Measurements from ENCODE around the gene ZBED4.

ZBED4 gene

GRCh38 chr22:49879871-49880270, 26.2 kb downstream of the ZBED4 start:
- no peak for DNase-seq

- DNase-seq = no peak
Measured at GRCh38 chr22:49880281-49880680, 26.6 kb downstream of the ZBED4 start.

GRCh38 chr22:49881856-49882255, 28.2 kb downstream of the ZBED4 start:
- no peak for DNase-seq

- DNase-seq = no peak
Measured at GRCh38 chr22:49882519-49883293, 29.1 kb downstream of the ZBED4 start.

- no peak for DNase-seq
Measured at GRCh38 chr22:49883294-49883640, 29.6 kb downstream of the ZBED4 start.

- no peak for DNase-seq
Measured at GRCh38 chr22:49884075-49884474, 30.4 kb downstream of the ZBED4 start.

- no peak for DNase-seq
Measured at GRCh38 chr22:49884503-49885260, 31.0 kb downstream of the ZBED4 start.

GRCh38 chr22:49885281-49885680, 31.6 kb downstream of the ZBED4 start:
- DNase-seq = no peak

- no peak for DNase-seq
Measured at GRCh38 chr22:49885881-49886280, 32.2 kb downstream of the ZBED4 start.

GRCh38 chr22:49886346-49887063, 32.9 kb downstream of the ZBED4 start:
- no peak for DNase-seq

- DNase-seq = no peak
Measured at GRCh38 chr22:49887064-49887451, 33.4 kb downstream of the ZBED4 start.

- no peak for DNase-seq
Measured at GRCh38 chr22:49887702-49888101, 34.1 kb downstream of the ZBED4 start.

GRCh38 chr22:49889071-49889470, 35.4 kb downstream of the ZBED4 start:
- DNase-seq = no peak

GRCh38 chr22:49892226-49892899, 38.7 kb downstream of the ZBED4 start:
- DNase-seq = no peak

- no peak for DNase-seq
Measured at GRCh38 chr22:49893025-49893424, 39.4 kb downstream of the ZBED4 start.

- DNase-seq = no peak
Measured at GRCh38 chr22:49894322-49895054, 40.8 kb downstream of the ZBED4 start.

- DNase-seq = no peak
Measured at GRCh38 chr22:49896201-49896600, 42.6 kb downstream of the ZBED4 start.

- no peak for DNase-seq
Measured at GRCh38 chr22:49897015-49897684, 43.5 kb downstream of the ZBED4 start.

GRCh38 chr22:49899530-49899929, 45.9 kb downstream of the ZBED4 start:
- DNase-seq = peak; percentile 33 to 44

GRCh38 chr22:49900441-49901230, 47.0 kb downstream of the ZBED4 start:
- no peak for DNase-seq

- DNase-seq = no peak
Measured at GRCh38 chr22:49901457-49901856, 47.8 kb downstream of the ZBED4 start.

All from inflammatory macrophage treated with lipopolysaccharide for 1 hour (primary cell).